ENCODE measurements around the gene RPL13.

DNA sequence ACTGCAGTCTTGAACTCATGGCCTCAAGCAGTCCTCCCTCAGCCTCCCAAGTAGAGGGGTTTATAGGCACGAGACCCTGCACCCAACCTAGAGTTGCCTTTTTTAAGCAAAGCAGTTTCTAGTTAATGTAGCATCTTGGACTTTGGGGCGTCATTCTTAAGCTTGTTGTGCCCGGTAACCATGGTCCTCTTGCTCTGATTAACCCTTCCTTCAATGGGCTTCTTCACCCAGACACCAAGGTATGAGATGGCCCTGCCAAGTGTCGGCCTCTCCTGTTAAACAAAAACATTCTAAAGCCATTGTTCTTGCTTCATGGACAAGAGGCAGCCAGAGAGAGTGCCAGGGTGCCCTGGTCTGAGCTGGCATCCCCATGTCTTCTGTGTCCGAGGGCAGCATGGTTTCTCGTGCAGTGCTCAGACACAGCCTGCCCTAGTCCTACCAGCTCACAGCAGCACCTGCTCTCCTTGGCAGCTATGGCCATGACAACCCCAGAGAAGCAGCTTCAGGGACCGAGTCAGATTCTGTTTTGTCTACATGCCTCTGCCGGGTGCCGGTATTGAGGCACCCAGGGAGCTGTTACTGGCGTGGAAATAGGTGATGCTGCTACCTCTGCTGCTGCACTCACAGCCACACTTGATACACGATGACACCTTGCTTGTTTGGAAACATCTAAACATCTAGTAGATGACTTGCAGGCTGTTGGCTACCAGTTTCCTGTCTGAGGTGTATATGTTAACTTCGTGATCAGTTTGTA is 3.3 kb downstream of the RPL13 start:
- TF ChIP-seq, protein P1, sequence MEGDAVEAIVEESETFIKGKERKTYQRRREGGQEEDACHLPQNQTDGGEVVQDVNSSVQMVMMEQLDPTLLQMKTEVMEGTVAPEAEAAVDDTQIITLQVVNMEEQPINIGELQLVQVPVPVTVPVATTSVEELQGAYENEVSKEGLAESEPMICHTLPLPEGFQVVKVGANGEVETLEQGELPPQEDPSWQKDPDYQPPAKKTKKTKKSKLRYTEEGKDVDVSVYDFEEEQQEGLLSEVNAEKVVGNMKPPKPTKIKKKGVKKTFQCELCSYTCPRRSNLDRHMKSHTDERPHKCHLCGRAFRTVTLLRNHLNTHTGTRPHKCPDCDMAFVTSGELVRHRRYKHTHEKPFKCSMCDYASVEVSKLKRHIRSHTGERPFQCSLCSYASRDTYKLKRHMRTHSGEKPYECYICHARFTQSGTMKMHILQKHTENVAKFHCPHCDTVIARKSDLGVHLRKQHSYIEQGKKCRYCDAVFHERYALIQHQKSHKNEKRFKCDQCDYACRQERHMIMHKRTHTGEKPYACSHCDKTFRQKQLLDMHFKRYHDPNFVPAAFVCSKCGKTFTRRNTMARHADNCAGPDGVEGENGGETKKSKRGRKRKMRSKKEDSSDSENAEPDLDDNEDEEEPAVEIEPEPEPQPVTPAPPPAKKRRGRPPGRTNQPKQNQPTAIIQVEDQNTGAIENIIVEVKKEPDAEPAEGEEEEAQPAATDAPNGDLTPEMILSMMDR (IDR thresholded peaks at IDR 0.05): no peak
- no peak for TF ChIP-seq POLR2A (IDR thresholded peaks at IDR 0.05)

Measured in sigmoid colon (tissue), 3 donors.